ENCODE data around the gene SCFD2.
A peak's percentile ranks its signal among the peaks of the same experiment; 100 is the strongest.
"Not testable (repeated sequence)": the region's sequence is repeated elsewhere in the genome, so short reads cannot be mapped to it uniquely, and the experiment has no call there.

Gene SCFD2

DNA sequence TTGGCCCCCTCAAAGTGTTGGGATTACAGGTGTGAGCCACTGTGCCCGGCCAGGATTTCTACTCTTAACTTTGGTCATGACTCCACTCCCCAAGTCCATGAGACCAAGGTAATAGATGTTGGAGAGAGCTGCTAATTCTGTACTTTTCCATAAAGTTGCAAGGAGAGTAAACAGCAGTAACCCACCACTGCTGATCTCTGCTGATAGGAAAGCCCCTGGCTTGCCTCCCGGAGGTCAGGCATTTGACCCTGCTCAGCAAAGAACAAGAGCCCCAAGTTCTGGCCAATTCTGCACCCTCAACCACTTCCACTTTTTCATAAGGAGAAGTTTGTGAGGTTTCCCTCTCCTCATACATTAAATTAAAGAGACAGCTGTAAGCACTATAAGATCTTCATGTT, 360.7 kb downstream of the SCFD2 start:
- no peak for DNase-seq

DNA sequence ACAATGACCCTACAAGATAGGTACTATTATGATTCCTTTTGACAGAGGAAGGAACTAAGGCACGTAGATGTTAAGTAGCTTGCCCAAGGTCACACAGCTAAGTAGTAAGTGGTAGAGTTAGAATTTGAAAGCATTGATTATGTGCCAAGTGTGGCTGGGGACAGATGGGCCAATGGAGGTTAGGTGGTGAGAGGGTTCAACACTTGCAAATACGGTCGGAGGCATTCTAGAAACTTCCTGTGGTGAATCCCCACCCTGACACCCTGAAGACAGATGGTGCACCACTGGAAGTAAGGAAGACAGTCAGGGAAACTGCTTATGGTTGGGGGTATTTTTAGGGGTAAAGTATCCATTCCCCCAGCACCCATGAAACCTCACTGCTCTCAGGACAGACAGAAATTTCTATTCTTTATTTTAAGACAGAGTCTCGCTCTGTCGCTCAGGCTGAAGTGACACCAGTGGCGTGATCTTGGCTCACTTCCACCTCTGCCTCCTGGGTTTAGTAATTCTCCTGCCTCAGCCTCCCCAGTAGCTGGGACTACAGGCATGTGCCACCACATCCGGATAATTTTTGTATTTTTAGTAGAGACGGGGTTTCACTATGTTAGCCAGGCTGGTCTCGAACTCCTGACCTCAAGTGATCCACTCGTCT, 361.2 kb downstream of the SCFD2 start:
- no peak for DNase-seq

DNA sequence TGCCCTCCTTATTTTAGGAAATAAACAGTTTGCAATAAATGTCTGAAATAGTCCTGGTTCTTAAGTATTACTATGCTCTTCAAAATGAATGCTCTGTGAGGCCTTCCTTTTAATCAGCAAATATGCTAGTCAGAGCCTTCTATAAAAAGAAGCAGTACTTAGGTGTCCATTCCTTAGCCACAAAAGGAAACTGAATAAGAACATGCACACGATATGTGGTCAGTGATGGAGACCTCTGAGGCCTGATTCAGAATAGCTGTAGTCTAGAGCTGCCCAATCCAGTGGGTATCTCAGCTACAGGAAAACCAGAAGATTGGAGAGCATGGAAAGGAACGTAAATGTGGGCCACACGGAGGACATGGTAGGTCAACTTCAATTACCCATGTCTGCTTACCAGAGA, 361.9 kb downstream of the SCFD2 start:
- DNase-seq: no peak

DNA sequence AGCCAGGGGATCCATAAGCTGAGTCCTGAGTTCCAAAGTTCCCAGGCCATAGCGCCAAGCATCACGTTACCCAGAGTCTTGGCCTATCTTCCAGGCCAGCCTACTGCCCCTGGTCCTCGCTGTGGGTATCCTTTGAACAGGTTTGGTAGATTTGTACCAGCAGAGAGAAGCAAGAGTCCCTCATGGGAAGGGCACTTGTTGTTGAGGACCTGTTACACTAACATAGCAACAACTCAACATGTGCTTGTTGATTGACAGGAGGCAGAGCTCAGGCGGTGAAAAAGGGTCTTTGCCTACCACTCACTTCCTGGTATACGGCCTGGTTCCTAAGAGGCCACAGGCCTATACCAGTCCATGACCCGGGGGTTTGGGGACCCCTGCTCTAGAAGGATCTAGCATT, 365.3 kb downstream of the SCFD2 start:
- no peak for DNase-seq

DNA sequence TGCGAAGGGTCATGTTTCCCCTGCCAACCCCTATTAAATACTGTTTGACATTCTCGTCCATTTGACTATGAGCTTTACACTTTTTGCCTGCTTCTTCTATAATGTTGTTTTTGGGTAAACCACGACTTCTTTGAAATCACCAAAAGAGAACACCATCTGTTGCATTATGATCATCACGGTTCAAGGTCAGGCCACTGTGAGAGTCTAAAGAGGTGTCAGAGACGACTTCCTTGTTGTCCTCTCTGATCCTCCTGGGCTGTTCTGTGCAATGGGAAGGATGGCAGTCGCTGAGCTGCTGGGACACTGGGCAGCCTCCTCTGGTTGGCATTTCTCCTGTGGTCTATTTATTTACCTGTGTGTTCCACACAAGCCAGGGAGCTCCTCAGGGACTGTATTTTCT, 366.2 kb downstream of the SCFD2 start:
- DNase-seq: no peak

DNA sequence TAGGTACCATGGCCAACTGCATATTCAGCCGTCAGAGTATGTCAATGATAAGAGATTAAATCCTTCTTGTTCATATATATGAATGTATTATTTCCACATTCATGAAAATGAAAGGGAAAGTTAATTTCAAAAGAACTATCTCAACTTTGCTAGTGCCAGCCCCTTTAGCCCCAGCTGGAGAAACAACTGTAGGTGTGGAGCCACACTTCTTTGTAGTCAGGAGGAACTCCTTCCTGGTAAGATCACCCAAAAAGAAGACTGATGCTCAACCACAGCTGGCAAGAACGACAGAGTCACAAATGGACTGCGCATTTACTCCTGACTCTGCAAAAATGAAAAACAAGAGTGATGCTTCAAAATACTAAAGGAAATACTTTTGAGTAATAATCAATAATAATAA, 367.4 kb downstream of the SCFD2 start:
- DNase-seq: no peak

DNA sequence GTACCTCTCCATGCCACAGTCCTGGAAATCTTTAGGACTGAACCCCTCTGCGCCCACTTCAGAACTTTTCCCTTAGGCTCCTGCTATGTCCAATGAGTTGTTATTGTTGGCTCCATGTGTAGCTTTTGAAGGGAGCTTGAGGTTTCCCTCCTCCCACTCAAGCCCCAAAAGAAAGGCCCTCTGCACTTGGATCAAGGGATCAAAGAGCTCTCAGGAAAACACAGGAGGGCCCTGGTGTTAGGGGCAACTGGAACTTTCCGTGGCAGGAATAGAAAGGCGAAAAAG, 368.8 kb downstream of the SCFD2 start:
- no peak for DNase-seq

DNA sequence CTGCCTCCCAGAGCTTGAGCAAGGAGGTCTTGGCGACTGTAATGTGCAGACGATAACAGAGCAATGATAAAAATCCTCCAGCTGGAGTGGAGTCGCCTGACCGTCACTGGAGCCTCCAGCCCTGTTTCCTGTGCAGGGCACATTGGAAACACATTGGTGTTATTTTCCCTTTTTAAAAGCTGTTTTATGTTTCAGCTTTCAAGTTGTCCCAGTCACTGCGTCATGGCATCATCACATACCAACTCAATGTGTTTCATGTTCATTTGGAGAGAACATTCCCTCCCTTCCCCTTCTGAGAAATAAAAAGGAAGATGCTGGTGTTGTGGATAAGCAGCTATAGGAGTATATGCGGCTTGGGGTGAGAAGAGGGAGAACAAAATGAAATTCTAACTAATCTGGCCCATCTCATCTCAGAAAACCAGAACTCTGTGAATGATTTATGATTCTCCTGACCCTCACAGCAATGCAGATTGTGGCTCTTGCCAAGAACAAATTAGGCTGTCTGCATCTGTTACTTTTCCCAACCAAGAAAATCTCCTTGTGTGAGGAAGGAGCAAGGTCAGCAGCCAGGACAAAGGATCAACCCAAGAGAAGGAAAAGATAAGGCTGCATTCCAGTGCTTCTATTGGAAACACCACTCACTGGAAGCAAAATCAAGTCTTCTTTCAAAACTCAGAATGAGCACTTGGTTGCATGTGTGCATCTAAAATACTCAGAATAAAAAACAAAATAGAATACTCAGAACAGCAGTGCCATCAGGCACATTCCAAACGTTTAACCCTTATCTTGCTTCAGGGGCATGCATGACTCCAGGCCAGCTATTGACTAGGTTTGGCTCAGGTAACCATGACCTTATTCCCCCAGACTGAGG, 369.4 kb downstream of the SCFD2 start:
- DNase-seq: peak; percentile 25

DNA sequence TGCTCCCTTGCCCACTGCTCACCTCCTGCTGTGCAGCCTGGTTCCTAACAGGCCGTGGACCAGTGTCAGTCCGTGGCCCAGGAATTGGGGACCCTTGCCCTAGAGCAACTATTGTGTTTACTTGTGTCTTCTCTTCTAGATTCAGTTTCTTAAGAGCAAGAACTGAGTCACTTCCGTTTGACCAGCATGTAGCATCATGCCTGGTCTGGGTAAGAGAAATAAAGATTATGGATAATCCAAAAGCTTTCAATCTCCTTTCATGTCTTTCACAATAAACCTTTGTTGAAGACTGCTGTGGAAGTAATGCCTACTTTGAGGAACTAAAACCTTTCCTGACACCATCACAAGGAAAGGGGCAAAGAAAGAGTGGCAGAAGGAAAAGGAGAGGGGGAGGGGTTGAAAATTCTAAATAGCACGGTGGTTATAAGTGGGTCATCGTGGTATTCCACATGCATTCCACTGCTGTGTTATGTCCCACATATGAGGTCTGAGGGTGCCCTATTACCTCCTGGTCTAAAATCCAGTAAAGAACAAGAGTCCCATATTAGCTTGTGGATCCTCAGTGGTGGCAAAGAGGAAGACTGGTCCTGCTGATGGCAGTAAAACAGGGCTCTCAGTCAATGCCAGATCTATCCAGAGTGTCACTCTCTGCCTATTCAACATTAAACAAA, 370.4 kb downstream of the SCFD2 start:
- no peak for DNase-seq

DNA sequence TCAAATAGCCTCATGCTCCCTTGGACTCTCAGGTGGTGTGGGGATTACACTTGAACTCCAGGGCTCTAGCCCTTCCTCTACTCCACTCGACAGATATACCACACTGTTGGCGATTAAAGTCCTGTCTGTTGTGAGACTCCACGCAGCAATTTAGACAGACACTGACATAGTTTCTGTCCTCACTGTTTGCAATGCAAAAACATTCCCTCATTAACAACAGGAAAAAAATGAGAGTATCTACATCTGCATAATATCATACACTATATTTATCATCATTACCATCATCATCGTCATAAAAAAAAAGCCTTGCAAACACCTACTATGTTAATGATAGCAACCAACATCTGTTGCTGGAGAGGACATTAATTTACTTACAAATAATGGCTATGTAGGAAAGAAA, 371.3 kb downstream of the SCFD2 start:
- DNase-seq: no peak

DNA sequence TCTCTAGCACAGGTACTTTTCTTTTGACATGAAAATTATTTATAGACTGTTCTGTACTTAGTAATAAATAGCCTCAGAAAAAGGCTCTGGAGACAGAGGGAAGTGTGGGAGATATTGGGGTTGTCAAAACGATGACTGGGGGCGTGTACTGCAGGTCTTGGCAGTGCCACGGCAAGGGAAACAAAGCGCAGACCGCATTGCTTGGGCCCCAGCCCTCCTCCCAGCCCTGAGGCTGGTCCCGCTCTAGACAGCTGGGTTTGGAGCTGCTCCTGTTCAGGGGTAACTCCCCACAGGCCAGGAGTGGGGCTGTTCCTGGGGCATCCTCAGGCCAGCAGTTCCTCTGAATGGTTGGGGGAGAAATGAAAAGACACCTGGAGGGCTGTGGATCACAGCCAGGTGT, 372.1 kb downstream of the SCFD2 start:
- no peak for DNase-seq

DNA sequence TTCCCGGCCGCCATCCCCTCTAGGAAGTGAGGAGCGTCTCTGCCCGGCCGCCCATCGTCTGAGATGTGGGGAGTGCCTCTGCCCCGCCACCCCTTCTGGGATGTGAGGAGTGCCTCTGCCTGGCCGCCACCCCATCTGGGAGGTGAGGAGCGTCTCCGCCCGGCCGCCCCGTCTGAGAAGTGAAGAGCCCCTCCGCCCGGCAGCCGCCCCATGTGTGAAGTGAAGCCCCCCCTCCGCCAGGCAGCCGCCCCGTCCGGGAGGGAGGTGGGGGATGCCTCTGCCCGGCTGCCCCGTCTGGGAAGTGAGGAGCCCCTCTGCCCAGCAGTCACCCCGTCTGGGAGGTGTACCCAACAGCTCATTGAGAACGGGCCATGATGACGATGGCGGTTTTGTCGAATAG, 373.3 kb downstream of the SCFD2 start:
- not testable (repeated sequence) for DNase-seq

DNA sequence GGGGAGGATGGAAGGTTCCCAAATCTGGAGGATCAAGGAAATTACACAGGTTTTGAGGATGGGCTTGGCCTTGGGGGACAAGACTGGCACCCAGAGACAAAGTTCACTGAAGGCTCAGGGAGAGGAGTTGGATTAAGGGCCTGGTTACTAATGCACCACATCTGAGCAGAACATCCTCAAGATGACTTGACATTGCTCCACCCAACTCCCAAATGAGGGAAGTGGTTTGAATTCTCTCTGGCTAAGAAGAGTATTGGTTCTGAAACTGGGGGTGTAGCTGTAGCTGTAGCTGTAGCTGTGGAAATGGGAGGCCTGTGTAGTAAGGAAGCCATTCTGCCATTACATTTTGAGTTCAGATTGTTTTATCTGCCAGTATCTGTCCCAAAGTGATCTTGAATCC, 374.4 kb downstream of the SCFD2 start:
- DNase-seq: no peak

DNA sequence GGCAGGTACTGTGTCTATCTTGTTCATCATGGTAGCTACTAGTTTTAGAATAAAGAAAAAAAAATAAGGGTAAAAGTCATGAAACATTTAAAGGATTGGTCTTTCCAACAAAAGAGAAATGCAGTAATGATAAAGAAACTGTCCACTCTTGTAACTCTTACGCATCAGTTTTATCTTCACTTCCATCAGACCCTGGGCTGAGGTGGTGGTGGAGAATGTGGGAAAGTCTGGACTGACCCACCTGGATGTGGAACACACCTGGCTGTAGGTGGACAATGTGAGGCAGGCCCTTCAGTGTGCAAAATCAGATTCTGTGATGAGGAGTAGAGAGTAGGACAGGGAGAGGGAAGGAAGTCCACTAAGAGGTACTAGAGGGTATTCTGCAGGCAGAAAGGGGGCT, 375.2 kb downstream of the SCFD2 start:
- no peak for DNase-seq

DNA sequence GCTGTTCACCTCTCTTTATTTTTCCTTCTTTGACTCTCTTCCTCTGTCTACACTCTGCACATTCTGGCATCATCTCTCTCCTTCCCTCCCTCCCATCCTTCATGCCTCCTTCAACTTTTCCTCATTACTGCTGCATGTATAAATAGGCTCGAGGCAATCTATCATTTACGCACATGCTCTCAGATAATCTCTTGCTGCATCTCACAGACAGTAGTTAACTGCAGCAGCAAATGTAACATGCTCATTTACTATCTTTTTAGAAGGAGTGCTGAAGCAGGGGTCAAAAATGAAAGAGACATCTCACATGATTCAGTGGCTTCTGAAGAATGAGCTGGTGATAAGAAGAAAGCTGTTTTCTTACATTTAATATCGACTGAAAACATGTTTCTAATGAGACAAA, 376.0 kb downstream of the SCFD2 start:
- DNase-seq: no peak

DNA sequence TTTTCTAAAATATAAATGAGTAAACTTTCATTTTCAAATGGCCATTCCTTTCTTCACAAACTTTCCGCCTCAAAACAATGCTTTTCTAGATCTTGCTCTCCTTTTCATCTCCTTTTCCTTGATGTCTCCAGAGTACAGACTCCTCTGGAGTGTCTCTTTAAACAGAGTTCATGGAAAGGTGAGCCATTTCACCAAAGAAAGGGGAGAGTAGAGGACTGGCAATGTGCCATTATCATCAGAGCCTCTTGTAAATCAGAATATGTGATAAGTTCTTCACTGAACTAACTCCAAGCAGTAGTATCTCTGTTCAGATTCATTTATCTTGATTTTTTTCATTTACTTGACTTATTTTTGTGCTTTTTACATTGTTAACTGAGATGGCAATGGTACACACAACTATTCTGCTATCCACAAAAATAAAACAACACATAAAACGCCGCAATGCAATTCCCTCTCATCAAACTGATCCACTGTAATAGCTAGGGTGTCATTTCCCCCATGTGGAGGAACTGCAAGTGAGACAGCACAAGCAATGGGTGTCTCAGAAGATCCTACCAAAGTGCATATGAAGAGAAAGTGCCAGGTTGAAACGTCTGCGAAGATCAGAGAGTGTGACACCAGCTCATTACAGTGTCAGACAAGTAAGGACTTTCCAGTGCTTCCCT, 378.3 kb downstream of the SCFD2 start:
- no peak for DNase-seq

DNA sequence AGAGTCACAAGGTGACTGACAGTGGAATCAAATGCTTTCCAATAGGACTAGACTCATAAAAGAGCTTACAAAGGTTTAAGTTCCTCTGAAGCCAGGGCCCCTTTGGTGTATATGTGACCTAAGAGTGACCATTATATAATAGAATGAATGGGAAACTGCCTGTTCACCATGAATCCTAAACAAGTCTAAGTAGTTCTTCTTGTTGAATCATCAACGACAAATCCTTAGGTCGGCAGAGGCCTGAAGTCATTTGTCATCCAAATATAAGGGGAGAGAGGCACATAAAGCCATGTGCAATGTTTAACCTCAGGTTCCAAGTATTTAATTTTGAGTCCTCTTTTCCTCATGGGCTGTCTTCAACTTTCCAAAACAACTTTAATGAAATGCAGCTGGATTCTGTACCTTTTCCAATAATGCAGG, 381.4 kb downstream of the SCFD2 start:
- no peak for DNase-seq

DNA sequence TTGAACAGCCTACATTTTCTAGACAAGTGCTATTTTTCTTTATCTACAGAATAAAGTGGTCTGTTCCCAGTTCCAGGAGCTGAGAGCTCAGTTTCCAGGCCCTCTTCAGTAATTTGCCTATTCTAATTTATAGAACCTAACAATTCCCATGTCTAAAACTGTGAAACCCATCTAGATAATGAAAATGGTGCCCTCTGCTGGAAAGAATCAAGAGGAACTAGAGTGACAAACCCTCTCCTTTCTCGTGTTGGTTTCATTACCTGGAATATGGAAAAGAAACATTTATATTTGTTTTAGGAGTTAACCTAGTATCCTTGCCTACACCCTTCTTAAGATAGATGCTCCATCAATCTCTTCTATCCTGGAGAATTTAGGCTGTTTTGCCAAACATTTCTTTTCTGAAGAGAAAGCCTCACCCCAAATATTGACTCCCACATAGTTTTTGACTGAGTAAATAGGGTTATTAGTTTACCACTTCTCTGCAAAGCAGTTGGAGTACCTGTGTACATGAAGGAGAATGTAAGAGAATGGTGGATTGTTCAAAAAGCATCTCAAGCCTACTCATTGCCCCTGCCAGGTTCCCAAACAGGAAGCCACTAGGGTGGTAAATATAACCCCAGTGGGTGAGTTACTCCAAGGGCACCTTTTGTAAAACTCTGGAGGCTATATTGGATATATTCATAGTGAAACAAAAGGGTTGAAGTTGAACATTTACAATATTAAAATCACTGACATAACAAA, 382.1 kb downstream of the SCFD2 start:
- peak; percentile 39 for DNase-seq

DNA sequence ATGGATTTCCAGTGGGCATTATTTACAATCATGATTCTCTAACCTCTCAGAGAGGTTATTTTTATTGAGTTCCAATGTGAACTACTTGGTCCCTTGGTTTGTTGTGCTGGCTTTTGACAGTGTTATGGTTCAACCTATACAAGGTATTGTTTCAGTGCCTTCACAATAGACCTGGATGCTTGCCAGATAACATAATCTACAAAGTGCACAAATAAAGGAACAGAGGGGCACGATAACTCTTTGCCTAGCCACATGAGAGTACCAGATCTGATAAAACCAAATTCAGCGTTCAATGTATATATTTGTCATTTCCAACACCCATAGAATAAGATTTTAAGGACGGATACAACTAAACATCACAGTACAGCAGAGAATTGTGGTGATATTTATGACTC, 382.9 kb downstream of the SCFD2 start:
- no peak for DNase-seq

DNA sequence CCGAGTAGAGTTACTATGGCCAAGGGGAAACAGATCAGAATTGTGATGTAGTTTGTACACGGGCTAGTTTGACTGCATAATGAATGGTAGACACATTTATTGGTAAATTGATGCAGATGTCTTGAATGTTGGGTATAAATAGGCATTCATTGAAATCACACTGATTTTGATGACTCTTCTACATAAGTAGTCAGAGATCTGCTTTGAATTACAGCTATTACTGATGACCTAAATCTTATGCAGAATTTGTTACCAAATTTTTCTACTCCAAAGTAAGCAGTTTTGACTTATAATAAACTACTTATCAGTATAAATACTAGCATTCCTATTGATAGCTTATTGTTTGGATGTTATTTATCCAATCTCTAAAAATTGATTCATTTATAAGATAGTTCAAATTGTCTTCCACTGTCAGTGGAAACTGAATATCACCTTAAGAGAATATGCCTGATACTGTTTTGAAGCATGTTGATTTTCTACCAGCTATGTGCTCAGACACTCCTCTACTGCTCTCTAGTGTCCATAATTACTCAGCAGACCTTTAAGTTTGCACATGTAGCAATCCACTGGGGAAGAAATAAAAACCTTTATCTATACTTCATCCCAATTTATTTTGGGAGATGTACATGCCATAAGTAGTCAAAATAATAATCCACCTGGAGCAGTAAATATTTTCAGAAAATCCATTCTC, 383.5 kb downstream of the SCFD2 start:
- peak; percentile 45 for DNase-seq

DNA sequence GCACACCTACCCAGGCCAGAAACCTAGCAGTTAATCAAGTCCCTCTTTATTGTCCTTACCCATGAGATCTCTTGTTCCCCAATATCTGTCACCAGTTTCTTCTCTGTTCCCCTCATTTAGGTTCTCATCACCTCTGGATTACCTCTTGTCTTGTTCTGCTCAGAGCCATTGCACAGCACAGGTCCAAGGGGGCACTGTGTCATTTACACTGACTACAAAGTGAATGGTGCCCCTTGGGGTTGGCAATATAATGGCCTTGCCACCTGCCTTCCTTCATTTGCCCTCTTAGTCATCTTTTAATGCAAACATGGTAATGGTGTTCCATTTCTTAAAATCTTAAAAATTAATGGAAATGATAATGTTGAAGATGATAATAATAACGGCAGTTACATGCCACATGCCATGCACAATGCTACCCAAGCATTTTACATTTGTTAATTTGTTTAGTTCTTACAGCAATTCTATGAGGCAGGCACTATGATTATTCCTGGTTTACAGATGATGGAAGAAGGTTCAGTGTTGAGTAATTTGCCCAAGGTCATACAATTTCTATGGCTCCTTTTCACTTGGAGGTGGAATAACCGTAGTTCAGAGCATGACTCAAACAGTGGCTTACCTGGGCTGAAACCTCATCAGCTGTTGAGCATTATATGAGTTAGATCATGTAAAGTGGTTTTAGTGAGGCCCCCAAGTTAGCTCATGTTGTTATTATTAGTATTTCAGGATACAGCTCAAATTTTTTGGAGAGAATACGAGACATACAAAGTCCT, 385.9 kb downstream of the SCFD2 start:
- DNase-seq: no peak

DNA sequence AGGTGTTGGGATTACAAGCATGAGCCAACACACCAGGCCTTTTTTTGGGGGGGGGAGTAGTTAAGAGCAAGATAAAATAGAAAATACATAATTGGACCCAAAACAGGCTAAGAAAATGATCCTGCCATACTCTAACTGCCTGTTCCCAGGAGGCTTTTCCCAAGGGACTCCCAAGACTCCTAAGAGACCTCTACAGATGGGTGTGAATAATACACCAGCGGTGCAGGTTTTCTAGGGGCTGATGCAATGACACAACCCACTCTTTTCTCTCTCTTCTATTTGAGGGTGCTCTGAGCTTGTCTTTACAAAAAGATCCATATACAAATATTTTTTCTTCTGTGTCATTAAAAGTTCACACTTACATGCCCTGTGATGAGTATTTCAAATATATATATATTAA, 386.8 kb downstream of the SCFD2 start:
- no peak for DNase-seq

Data from NCI-H446 treated with DMSO at 0.1 percent for 48 hours (cell line).